ENCODE data around the gene ZBTB46.

ZBTB46 gene

DNA sequence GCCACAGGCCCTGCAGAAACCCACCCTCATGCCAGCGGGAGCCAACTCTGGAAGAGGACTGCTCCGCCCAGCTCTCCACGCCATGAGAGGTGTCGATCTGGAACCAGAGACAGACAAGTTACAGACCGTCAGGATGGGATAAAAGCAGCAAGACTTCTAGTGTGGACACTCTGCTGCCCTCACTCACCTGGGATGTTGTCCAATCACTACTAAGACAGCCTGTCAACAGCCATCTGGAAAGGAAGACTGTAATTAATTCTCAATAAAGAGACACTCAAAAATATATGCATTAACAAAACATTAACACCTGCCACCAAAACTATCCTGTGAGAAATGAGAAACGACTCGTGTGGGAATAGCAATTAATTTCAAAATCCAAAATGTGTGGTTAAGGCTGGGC is 63.2 kb downstream of the ZBTB46 start:
- DNase-seq (ENCODE audit: low read depth in 2 of 2), result no peak

GRCh38 chr20:63767456-63767855 is 63.6 kb downstream of the ZBTB46 start:
- DNase-seq (ENCODE audit: low read depth in 2 of 2), result no peak

DNA sequence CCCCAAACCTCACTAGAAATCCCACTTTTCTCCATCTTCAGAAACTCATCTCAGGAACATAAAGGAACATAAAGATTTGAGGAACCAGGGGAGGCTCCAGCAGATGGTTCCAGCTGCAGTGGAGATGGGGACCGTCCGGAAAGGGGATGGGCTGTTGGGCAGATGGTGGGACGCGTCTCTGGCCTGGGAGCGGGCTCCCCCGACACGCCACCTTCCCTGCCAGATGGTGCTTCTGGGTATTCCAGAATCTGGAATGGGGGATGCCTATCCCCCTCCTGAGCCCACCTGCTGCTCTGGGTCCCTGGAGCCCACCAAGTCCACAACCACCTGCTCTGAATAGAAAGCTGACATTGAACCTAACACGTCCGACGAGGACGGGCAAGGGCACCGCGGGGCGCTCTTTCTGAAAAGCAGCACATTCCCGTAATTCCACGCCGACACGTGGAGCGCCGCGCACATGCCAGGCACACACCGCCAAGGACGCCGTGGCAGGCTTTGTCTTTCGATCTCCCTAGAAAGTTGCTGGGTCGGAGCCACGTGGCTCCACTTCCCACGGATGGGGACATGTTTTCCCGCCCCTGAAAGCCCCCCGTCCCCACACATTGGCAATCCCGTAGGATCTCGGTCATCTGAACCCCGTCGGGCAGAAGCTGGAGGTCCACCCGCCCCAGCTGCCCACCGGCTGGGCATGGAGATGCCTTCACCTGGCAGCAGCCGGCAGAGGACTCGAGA is 64.2 kb downstream of the ZBTB46 start:
- DNase-seq (ENCODE audit: low read depth in 2 of 2), result no peak

- DNase-seq (ENCODE audit: low read depth in 2 of 2), result no peak
These were observed 65.2 kb downstream of the ZBTB46 start for GRCh38 chr20:63765902-63766301.

DNA sequence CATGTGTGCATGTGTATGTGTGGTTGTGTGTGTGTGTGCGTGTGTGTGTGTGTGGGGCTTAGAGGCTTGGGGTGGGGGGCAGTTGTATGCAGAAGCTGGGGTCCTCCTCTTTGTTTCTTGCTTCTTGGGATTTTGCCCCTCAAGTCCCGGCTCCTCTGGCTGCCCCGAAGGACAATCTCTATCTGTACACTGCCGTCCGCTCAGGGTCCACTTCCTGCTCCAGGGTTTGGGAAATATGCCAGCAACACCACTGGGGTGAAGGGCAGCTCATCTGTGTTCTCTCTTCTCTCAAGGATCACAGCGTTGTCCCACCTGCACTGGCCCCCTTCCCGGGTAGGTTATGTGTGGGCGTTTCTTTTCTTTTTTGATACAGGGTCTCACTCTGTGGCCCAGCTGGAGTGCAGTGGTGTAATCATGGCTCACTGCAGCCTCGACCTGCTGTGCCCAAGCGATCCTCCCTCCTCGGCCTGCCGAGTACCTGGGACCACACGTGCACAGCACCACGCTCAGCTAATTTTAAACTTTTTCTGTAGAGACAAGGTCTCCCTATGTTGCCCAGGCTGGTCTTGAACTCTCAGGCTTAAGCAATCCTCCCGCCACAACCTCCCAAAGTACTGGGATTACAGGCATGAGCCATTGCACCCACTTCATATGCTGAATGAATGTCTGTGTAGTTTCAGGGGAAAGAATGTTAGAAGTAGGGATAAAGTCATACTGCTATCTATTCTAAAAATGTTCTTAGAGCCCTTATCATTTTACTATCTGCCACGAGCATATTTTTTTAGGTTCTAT is 65.8 kb downstream of the ZBTB46 start:
- no peak for DNase-seq (ENCODE audit: low read depth in 2 of 2)

- DNase-seq (ENCODE audit: low read depth in 2 of 2), result no peak
These were observed 71.6 kb downstream of the ZBTB46 start for GRCh38 chr20:63759377-63759901.

- DNase-seq (ENCODE audit: low read depth in 2 of 2), result no peak
These were observed 72.9 kb downstream of the ZBTB46 start for GRCh38 chr20:63758152-63758551.

GRCh38 chr20:63756648-63756991 is 74.4 kb downstream of the ZBTB46 start:
- DNase-seq (ENCODE audit: low read depth in 2 of 2), result no peak

DNA sequence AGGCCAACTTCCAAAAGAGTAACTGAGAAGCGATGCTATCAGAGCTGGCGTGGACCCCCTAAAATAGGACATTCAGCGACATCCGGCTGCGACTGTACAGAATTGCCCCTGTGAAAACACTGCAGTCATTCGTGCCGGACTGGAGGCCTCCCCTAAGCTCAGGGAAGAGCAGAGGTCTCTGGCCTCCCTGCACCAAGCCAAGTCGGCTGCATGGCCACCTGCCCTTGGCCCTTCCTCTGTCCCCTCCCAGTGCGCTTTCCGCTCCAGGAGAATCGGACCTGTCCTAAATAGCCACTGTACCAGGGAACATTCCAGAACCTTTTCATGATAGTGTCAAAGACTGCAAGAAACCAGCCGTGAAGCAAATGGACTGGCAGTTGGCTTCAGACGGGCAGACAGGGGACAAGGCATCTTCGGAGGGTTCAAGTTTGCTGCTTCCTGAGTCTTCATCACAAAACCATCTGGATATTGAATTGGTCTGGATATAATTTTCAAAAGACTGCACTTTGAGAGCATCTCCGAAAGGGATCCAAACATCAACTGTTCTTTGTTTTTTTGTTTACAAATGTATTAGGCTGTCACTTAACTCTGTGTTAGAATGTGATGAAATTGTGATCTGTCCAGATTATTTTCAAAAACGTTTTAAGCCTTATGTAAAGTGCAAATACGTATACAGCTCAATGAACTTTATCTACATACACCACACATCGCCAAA is 75.0 kb downstream of the ZBTB46 start:
- DNase-seq (ENCODE audit: low read depth in 2 of 2), result no peak

DNA sequence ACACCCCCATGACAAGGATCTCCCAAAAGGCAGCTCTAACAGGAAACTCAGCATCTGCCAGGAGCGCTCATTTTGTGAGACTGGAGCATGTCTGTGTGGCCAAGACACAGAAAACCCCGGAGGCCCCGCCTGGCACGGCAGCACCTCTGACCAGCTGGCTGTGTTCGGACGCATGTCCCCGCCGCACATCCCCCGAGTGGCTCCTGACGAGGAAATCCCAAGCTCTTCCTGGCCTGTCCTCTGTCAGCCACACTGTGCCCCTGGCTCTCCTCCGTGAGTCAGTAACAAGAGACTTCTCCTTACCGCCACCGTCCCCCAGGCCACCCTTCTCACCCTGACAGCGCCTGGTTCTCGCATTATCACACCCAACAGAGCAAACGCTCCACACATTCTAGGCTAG is 77.1 kb downstream of the ZBTB46 start:
- DNase-seq (ENCODE audit: low read depth in 2 of 2), result no peak

- no peak for DNase-seq (ENCODE audit: low read depth in 2 of 2)
These were observed 77.7 kb downstream of the ZBTB46 start for GRCh38 chr20:63753381-63753780.

DNA sequence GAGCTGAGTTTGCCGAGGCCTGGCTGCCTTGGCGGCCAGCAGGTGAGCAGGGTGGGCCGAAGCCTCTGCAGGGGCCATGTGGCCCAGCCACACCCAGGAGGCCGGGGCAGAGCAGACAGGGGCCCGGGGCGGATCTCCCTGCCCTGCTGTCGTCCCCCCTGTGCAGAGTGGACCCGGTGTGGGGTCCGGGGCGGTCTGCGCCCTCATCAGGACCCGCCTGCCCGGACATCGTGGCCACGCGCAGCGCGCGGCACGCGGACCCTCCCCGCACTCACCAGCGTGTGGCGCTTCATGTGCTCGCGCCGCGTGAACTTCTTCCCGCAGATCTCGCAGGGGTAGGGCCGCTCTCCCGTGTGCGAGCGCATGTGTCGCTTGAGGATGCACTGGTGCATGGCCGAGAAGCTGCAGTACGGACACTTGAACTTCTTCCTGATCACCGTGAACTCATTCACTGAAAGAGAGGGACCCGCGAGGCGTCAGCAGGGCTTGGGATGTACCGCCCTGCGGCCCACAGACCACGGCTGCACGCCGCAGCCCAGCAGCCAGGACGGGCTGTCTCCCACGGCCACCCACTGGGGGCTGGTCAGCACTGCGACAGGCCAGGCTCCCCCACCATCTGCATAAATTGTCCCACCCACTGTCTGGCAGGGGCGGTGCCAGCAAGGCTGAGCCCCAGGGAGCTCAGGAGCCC is 78.5 kb downstream of the ZBTB46 start:
- DNase-seq (ENCODE audit: low read depth in 2 of 2), result no peak

- no peak for DNase-seq (ENCODE audit: low read depth in 2 of 2)
These were observed 79.4 kb downstream of the ZBTB46 start for GRCh38 chr20:63751471-63752271.

GRCh38 chr20:63750807-63751470 is 80.1 kb downstream of the ZBTB46 start:
- DNase-seq (ENCODE audit: low read depth in 2 of 2), result no peak

DNA sequence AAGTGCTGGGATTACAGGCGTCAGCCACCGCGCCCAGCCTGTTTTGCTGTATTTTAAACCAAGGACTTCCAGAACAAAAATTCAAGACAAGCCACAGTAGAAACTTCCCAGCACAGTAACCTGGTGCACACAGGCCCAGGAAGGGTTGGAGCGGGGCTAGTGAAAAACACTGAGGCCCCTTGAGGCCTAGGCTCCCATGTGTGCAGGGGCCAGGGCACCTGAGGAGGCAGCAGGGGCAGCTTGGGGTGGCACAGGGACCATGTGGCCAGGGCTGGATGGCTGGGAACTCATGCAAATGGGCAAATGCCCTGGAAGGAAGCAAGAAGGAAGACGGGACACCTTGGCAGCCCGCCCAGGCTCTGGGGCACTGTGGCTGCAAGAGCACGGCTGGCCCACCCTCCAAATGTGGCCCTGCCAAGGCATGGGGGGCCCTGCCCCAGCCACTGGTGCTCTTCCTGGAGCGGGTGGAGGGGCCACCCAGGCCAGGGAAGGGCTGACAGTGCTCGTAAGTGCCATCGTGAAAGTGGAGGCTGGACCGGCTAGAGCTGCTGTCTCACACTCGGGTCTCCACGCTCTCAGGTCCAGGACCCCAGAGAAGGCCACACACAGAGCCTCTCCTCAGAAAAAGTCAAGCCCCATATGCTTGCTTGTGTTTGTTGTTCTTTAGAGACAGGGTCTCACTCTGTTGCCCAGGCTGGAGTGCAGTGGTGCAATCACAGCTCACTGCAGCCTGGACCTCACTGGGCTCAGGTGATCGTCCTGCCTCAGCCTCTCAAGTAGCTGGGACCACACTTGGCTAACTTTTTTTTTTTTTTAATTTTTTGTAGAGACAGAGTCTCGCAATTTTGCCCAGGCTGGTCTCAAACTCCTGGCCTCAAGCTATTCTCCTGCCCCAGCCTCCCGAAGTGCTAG is 81.2 kb downstream of the ZBTB46 start:
- DNase-seq (ENCODE audit: low read depth in 2 of 2), result no peak

- no peak for DNase-seq (ENCODE audit: low read depth in 2 of 2)
These were observed 82.2 kb downstream of the ZBTB46 start for GRCh38 chr20:63748934-63749270.

DNA sequence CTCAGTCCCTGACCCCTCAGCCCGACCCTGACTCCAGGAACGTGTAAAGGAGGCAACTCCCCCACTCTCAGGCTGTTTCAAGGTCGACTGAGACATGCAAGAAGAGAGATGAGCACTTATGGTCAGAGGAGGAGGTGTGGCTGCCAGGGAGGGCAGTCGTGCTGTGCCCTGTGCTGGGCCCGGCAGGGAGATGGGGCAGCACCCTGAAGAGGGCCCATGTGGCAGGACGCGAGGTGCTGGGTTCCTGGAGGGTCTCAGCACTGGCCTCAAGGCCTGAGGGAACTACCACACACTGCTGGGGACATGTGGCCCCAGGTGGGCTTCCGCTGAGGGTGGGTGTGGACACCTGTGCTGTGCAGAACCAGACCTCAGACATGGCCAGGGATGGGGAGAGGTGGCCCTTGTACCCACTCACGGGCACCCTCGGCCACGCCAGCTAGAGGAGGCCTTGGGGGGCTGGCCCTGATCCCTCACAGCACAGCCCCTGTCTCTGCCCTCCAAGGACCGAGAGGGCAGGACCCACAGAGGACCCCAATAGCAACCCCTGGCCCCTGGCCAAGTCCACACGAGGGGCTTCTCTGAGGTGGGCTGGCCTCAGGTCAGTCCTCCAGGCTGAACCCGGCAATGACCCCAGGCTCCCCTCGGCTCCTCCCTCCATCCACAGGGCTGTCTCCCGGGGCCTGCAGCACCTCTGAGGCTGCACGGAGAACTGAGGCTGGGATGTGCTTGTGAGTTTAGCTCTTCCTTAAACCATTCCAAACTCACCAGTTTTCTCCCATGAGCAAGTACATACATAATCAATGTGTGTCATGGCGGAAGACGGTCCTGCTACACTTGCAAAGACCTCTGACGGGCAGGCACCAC is 82.8 kb downstream of the ZBTB46 start:
- no peak for DNase-seq (ENCODE audit: low read depth in 2 of 2)

GRCh38 chr20:63747622-63748069 is 83.4 kb downstream of the ZBTB46 start:
- no peak for DNase-seq (ENCODE audit: low read depth in 2 of 2)
